ENCODE measurements around the gene TRAPPC1. TPM values are rescaled to one million over a fixed set of nuclear protein-coding genes. Genes with fewer than 3 reads are reported as not detected.

Gene TRAPPC1
- total RNA-seq, 4 donors from 2014 or later = 30.0 to 73.3 (median 48.3) TPM

DNA sequence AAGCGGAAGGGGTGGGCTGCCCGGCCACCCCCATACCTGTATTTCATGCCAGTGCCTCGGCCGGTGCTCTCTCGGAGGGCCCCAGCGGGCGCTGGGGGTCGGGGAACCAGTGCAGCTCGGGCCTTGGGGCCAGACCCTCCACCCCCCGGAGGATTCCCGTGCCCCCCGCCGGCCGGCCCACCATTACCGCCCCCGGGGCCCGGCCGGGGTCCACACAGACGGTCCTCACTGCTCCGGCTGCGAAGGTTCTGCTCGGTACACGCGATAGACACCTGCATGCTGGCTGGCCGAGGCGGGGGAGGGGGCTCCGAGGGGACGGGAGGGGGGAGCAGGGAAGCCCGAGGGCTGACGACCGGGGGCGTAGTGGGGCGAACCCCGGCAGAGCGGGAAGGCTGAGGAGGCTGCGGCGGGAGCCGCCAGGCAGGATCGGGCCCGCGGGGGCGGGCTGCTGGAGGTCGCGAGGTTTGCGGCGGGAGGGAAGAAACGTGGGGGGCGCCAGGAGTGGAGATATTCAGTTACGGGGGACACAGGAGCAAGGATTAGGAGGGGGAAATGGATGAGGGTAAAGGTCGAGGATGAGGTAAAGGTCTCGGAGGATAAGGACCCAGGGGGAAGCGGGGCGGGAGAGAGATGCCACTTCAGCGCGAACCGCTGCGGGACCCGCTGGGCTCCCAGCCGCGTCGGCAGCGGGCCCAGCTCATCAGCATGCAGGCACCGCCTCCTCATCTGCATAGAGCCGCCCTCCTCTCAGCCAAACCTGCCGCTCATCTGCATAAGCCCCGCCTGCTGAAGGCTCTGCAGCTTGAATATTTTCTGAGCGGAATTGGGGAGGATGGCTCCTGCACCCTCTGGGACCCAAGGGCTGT lies 2.4 kb downstream of the TRAPPC1 start, which contains the start of gene KCNAB3:
Gene KCNAB3 (minus strand): TSS at position 699 of the 866 bp plus-strand sequence. CDS start 421 bp downstream, at position 278.
- ATAC-seq (ENCODE audit: low FRiP score) = no peak
- DNase-seq (ENCODE audit: low spot score) = no peak
- TF ChIP-seq, protein P1, sequence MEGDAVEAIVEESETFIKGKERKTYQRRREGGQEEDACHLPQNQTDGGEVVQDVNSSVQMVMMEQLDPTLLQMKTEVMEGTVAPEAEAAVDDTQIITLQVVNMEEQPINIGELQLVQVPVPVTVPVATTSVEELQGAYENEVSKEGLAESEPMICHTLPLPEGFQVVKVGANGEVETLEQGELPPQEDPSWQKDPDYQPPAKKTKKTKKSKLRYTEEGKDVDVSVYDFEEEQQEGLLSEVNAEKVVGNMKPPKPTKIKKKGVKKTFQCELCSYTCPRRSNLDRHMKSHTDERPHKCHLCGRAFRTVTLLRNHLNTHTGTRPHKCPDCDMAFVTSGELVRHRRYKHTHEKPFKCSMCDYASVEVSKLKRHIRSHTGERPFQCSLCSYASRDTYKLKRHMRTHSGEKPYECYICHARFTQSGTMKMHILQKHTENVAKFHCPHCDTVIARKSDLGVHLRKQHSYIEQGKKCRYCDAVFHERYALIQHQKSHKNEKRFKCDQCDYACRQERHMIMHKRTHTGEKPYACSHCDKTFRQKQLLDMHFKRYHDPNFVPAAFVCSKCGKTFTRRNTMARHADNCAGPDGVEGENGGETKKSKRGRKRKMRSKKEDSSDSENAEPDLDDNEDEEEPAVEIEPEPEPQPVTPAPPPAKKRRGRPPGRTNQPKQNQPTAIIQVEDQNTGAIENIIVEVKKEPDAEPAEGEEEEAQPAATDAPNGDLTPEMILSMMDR (IDR thresholded peaks at IDR 0.05) = no peak

DNA sequence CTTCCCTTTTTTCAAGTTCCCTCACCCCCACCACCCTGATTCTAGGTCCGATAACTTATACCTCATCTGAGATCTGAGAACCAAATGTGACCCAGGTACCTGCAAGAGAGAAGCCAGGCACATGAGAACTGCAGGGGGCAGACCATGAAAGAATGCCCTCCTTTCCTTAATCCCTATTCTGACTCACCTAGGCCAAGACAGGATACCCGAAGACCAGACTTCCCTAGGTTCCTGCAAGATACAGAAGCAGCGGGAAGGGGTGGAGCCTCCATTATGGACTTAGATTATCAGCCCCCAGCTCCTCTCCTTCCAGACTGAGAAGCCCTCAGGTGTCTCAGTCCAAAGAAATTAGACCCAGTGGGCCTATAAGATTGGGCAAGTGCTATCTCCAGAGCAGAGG lies 4.2 kb downstream of the TRAPPC1 start:
- no peak for ATAC-seq (ENCODE audit: low FRiP score)
- no peak for DNase-seq (ENCODE audit: low spot score)
- TF ChIP-seq, protein P1 (IDR thresholded peaks at IDR 0.05) = no peak

DNA sequence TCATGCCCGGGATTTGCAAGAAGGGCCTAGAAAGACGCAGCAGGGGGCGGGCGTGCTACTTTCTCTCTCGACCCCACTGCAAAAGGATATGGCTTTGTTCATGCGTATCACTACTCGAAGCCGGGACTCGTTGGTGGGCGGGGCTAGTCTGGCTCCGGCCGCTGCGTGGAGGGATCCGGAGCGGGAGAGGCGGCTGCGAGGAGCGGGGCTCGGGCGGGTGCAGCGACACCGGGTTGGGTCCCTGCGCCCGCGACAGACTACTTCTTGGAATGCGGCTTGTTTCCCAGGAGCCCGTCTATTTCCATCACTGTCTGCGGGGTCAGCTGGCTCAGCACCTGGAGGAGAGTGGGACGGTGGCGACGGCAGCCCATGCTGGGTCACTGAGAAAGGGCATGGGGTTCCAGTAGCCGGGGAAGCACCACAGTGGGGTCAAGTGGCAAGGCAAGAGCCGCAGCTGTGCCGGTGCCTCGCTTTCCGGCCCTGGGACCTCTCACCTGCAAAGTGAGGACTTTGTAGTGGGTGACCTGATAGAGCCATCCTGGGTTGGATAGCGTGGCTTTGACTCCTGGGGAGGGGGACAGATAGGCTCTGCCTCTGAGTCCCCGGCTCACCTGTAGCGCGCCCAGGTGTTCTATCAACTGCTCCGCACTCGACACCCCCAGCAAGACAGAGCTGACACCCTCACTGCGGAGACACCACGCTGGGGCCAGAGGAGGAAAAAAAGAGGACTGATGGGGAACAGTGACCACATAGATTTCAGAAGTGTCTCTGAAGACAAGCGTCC lies 8.7 kb downstream of the TRAPPC1 start:
- ATAC-seq (ENCODE audit: low FRiP score) = peak; percentile 72

DNA sequence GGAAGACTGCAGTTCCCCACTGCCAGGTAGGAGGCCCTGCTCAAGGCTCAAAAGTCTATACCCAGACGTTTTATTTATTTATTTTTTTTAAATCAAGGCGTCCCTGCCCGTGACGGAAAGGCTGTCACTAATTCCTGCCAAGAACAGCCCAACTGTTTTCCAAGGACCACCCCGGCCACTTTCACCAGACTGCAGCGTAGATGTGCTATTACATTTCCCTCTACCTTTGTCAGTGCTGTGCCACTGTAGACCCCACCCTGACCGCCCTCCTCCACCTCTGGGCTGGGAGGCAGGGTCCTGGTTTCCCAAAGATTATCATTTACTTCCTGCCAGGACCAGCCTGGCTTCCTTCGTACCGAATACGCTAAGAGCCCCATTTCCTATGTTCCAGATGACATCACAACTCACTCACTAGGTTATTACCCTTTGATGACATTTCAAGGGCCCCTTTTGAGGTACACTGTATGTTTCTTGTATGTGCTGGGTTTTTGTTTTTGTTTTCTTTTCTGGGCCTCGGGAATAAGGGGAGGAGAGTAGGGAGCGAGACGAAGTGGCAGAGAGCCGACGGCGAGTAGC lies 9.4 kb downstream of the TRAPPC1 start:
- TF ChIP-seq, protein P1 (IDR thresholded peaks at IDR 0.05) = no peak
- DNase-seq (ENCODE audit: low spot score) (no peak), ATAC-seq (ENCODE audit: low FRiP score) (peak; percentile 11)

More for the DNA sequence above, 8.7 kb downstream of the TRAPPC1 start:
- TF ChIP-seq, protein P1 (IDR thresholded peaks at IDR 0.05) = no peak
- DNase-seq (ENCODE audit: low spot score) = peak; percentile 66

DNA sequence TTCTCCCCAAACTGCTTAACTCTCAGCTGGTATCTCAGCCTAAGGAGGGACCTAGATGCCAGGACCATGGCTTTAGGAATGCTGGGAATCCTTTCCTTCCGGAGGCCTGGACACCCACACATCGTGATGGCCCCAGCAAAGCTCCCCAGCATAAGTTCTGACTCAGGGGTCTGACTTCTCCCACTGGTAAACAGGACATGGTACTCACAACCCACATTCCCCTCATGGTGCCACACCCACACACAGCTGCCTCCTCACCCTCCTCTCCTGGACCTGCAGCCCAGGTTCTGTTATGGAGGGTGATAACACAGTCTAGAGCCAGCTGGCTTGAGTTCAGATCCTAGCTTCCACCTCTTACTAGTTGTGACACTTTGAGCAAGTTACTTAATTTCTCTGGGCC lies 14.9 kb downstream of the TRAPPC1 start:
- ATAC-seq (ENCODE audit: low FRiP score) = peak; percentile 62
- TF ChIP-seq, protein P1 (IDR thresholded peaks at IDR 0.05) = no peak
- no peak for DNase-seq (ENCODE audit: low spot score)

DNA sequence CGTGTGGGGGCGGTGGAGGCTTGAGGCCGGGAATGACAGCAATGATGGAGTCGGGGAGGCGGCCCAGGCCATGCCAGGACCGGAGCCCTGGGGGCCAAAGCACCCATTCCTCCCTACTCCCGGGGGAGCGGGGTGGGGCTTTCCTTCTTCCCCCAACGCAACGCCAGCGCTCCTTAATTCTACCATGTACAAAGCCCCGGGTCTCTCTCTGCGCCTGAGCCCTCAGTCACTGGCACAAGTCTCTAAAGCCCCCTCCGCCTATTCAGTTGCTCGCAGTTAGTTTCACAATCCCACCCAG lies 15.4 kb downstream of the TRAPPC1 start:
- no peak for DNase-seq (ENCODE audit: low spot score)
- TF ChIP-seq, protein P1 (IDR thresholded peaks at IDR 0.05) = no peak
- peak; percentile 5 for ATAC-seq (ENCODE audit: low FRiP score)

Data from omental fat pad (tissue), 4 donors.